ENCODE results near the gene CDC42EP1. TPM values are rescaled to one million over a fixed set of nuclear protein-coding genes. Genes with fewer than 3 reads are reported as not detected.
"Not testable (repeated sequence)": the region's sequence is repeated elsewhere in the genome, so short reads cannot be mapped to it uniquely, and the experiment has no call there.

CDC42EP1 gene
- total RNA-seq, 2 donors from 2014 or later: 61.6 to 104 TPM

DNA sequence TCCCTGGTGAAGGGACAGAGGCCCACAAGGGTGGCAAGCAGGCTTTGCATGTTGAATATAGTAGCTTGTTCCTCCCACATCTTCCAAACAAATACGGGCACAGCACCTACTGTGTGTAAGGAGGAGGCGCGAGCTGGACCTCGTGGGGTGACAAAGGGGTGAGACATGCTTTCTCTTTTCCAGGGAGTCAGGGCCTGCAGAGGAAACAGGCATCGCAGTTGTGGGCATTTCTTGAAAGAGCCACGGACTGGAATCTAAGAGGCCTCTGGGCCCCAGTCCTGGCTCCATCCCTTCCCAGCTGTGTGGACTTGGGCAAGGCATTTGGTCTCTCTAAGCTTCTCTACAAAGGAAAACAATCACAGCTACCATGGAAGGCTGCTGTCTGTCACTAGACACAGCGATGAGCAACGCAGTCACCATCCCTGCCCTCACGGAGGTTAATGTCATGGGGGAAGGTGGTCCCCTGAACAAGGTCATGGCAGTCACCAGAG lies 13.0 kb upstream of the CDC42EP1 start:
- TF ChIP-seq, protein P1, sequence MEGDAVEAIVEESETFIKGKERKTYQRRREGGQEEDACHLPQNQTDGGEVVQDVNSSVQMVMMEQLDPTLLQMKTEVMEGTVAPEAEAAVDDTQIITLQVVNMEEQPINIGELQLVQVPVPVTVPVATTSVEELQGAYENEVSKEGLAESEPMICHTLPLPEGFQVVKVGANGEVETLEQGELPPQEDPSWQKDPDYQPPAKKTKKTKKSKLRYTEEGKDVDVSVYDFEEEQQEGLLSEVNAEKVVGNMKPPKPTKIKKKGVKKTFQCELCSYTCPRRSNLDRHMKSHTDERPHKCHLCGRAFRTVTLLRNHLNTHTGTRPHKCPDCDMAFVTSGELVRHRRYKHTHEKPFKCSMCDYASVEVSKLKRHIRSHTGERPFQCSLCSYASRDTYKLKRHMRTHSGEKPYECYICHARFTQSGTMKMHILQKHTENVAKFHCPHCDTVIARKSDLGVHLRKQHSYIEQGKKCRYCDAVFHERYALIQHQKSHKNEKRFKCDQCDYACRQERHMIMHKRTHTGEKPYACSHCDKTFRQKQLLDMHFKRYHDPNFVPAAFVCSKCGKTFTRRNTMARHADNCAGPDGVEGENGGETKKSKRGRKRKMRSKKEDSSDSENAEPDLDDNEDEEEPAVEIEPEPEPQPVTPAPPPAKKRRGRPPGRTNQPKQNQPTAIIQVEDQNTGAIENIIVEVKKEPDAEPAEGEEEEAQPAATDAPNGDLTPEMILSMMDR (IDR thresholded peaks at IDR 0.05): no peak
- Histone ChIP-seq H3K4me1 (ENCODE audit: control insufficient read depth in 1 of 2, low read depth in 2 of 2) (peaks cover 45 to 75% of the 10 kb centered on the region in 2 donors), H3K27ac (peak overlapping the region; percentile 88 to 100), H3K27me3 (replicated peaks; ENCODE audit: insufficient read depth) (no peaks in the 10 kb centered on the region), H3K9me3 (no peaks in the 10 kb centered on the region), H3K4me3 (no peak overlapping the region), H3K36me3 (no peaks in the 10 kb centered on the region)
- ATAC-seq (ENCODE audit: insufficient number of reproducible peaks, low FRiP score, low read depth): no peak
- no peak for DNase-seq (ENCODE audit: low spot score)

DNA sequence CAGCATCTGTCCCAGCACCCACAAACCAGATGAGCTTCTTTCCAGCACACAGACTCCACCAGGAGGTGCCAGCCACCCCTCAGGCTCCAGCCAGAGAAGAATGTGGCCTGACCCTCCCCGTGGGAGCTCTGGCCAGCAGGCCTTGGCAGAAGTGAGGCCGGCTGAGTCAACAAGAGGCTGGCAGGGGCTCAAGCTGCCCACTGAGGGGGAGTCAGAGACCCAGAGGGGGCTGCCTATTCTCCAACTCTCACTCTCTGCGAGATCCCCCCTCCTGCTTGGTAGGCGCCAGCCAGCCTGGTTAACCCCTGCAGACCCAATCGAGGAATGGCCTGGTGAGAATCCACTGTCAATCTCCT lies 10.6 kb upstream of the CDC42EP1 start:
- no peaks in the 10 kb centered on the region for H3K9me3 ChIP-seq
- TF ChIP-seq, protein P1 (IDR thresholded peaks at IDR 0.05): peak; percentile 40
- peak overlapping the region in 1 of 2 donors; percentile 16 for H3K27ac ChIP-seq
- peak overlapping the region; percentile 13 for H3K4me3 ChIP-seq
- no peak for DNase-seq (ENCODE audit: low spot score)
- ATAC-seq (ENCODE audit: insufficient number of reproducible peaks, low FRiP score, low read depth): no peak
- H3K4me1 ChIP-seq (ENCODE audit: control insufficient read depth in 1 of 2, low read depth in 2 of 2): peaks cover 49 to 81% of the 10 kb centered on the region in 2 donors
- no peaks in the 10 kb centered on the region for H3K36me3 ChIP-seq
- no peaks in the 10 kb centered on the region for H3K27me3 ChIP-seq (replicated peaks; ENCODE audit: insufficient read depth)

DNA sequence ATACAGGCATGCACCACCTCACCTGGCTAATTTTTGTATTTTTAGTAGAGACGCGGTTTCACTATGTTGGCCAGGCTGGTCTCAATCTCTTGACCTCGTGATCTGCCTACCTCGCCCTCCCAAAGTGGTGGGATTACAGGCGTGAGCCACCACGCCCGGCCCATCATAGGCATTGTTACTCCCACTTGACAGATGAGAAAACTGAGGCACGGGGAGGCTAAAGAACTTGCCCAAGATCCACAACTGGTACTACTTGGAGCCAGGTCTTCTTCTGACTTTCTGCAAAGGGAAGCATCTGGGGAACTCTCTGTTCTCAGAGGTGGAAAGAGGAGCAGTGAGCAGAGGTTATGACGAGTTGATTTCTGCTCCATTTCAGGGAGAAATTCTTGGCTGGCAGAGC lies 9.4 kb upstream of the CDC42EP1 start:
- H3K9me3 ChIP-seq; H3K27me3 ChIP-seq (replicated peaks; ENCODE audit: insufficient read depth); ATAC-seq (ENCODE audit: insufficient number of reproducible peaks, low FRiP score, low read depth); DNase-seq (ENCODE audit: low spot score); H3K27ac ChIP-seq; H3K4me3 ChIP-seq; H3K36me3 ChIP-seq: not testable (repeated sequence)
- peaks cover 42 to 70% of the 10 kb centered on the region in 2 donors for H3K4me1 ChIP-seq (ENCODE audit: control insufficient read depth in 1 of 2, low read depth in 2 of 2)

DNA sequence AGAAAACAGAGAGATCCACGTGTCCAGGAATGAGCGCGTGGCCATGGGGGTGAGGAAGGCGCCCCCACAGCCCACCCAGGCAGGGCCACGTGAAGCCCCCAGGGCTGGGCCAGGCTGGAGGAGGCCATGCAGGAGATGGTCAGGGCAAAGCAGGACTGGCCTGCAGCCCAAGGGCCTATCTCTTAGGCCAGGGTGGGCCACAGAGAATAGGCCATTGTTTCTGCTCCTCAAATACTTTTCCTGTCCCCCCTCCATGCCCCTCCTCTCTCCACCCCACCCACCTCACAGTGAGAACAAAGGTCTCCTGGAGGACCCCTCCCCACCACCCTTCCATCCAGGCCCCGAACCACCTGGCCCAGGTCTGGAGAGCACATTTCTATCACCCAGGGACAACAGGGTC lies 8.3 kb upstream of the CDC42EP1 start:
- DNase-seq (ENCODE audit: low spot score): no peak
- no peaks in the 10 kb centered on the region for H3K9me3 ChIP-seq
- H3K36me3 ChIP-seq: no peaks in the 10 kb centered on the region
- no peak for ATAC-seq (ENCODE audit: insufficient number of reproducible peaks, low FRiP score, low read depth)
- TF ChIP-seq, protein P1 (IDR thresholded peaks at IDR 0.05): no peak
- H3K4me3 ChIP-seq: no peak overlapping the region
- peak overlapping the region; percentile 65 to 72 for H3K27ac ChIP-seq
- no peaks in the 10 kb centered on the region for H3K27me3 ChIP-seq (replicated peaks; ENCODE audit: insufficient read depth)
- peaks cover 31 to 67% of the 10 kb centered on the region in 2 donors for H3K4me1 ChIP-seq (ENCODE audit: control insufficient read depth in 1 of 2, low read depth in 2 of 2)

DNA sequence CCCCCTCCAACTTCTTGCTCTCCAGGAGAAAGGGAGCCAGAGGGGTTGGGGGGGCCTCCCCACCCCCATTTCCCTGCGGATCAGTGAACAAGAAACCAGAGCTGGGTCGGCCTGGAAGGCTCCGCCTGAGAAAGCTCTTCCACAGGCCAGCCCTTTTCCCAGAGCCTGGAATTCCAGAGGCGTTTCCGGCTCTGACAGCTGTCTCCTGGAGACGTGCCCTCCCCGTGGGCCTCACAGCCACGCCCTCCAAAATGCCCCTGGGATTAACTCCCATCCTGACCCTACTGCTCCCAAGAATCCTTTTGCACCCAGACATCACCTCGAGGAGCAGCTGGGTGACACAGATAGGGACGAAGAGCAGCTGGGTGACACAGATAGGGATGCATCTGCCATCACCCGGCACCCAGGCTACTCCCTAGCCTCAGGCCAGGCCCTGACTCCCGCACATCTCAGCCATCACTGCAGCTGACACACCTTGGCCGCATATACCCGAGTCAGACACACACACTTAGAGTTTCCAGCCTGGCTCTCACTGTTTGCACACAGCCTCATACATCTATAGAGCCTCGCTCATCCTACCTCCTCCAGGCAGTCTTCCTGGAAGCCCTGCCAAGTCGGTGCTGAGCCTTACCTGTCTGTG lies 7.6 kb upstream of the CDC42EP1 start:
- H3K27me3 ChIP-seq (replicated peaks; ENCODE audit: insufficient read depth): no peaks in the 10 kb centered on the region
- no peak for DNase-seq (ENCODE audit: low spot score)
- H3K36me3 ChIP-seq: no peaks in the 10 kb centered on the region
- H3K9me3 ChIP-seq: no peaks in the 10 kb centered on the region
- TF ChIP-seq, protein P1 (IDR thresholded peaks at IDR 0.05): no peak
- peak overlapping the region; percentile 65 to 72 for H3K27ac ChIP-seq
- no peak for ATAC-seq (ENCODE audit: insufficient number of reproducible peaks, low FRiP score, low read depth)
- H3K4me3 ChIP-seq: no peak overlapping the region
- peaks cover 24 to 60% of the 10 kb centered on the region in 2 donors for H3K4me1 ChIP-seq (ENCODE audit: control insufficient read depth in 1 of 2, low read depth in 2 of 2)

DNA sequence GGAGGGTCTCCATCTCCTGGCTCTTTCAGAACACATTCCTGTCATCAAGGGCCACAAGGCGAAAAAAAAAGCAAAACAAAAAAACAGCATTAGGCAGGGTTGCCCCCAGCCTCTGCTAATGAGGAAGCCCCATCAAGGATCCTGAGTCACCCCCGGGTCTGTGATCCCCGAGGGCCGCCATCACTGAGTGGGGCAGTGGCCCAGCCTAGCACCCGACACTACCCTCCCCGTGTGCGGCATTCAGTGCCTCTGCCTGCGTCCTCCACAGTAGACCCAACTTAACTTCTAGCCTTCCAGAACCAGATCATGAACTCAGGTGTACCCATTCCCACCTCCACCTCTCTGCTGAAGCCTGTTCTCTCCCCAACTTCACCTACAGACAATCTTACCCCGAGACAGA lies 6.6 kb upstream of the CDC42EP1 start:
- no peak for DNase-seq (ENCODE audit: low spot score)
- Histone ChIP-seq H3K4me3 (no peak overlapping the region), H3K9me3 (no peaks in the 10 kb centered on the region), H3K4me1 (ENCODE audit: control insufficient read depth in 1 of 2, low read depth in 2 of 2) (peaks cover 19 to 49% of the 10 kb centered on the region in 2 donors), H3K27me3 (replicated peaks; ENCODE audit: insufficient read depth) (no peaks in the 10 kb centered on the region), H3K36me3 (no peaks in the 10 kb centered on the region), H3K27ac (no peak overlapping the region)
- ATAC-seq (ENCODE audit: insufficient number of reproducible peaks, low FRiP score, low read depth): no peak
- TF ChIP-seq, protein P1 (IDR thresholded peaks at IDR 0.05): no peak
